Calu3 (cell line): ENCODE measurements around the gene DHX40. TPM values are rescaled to one million over a fixed set of nuclear protein-coding genes. Genes with fewer than 3 reads are reported as not detected.

Experiments
- BruUV-seq: library from RNA; stranded (reverse); fragments of 400-500 nt; replicated peaks from 2 replicates; lab custom pipeline; 2021; lab: Mats Ljungman, UMichigan
- CTCF ChIA-PET: fragments of 300-600 bp; sonication (Branson Sonifier 250); formaldehyde crosslinking; loops from one replicate; lab custom pipeline; 2022; ENCODE audit warnings: antibody characterized with exemption; lab: Charles Lee
- DNase-seq: peaks from one replicate; pipeline ENCODE4 v3.0.0; 2022
- H3K27ac Mint-ChIP-seq: one replicate; pipeline ENCODE4 v1.8.0; 2022; ENCODE audit warnings: mixed read lengths; ENCODE audit not compliant: unreplicated experiment
- H3K27me3 Mint-ChIP-seq: one replicate; pipeline ENCODE4 v1.8.0; 2022; ENCODE audit warnings: mixed read lengths; ENCODE audit not compliant: unreplicated experiment
- H3K36me3 Mint-ChIP-seq: one replicate; pipeline ENCODE4 v1.8.0; 2022; ENCODE audit warnings: mild to moderate bottlenecking, moderate library complexity, mixed read lengths; ENCODE audit not compliant: insufficient read depth, unreplicated experiment
- H3K4me1 Mint-ChIP-seq: one replicate; pipeline ENCODE4 v1.8.0; 2022; ENCODE audit warnings: mild to moderate bottlenecking, low read depth, mixed read lengths; ENCODE audit not compliant: unreplicated experiment
- H3K4me3 Mint-ChIP-seq: one replicate; pipeline ENCODE4 v1.8.0; 2022; ENCODE audit warnings: mild to moderate bottlenecking, low read depth, moderate library complexity, mixed read lengths; ENCODE audit not compliant: unreplicated experiment
- H3K9me3 Mint-ChIP-seq: one replicate; pipeline ENCODE4 v1.8.0; 2022; ENCODE audit warnings: low read depth, mixed read lengths; ENCODE audit not compliant: unreplicated experiment
- intact Hi-C: fragments of 100-400 bp; cut with micrococcal nuclease; formaldehyde crosslinking; loops from one replicate; pipeline ENCODE4 v1.10.0; 2022; ENCODE audit not compliant: unreplicated experiment
- total RNA-seq: library from RNA; stranded (reverse); gene quantifications from 2 replicates; pipeline ENCODE4 v1.2.3, GENCODE V29; 2022
- TF ChIP-seq, protein P1 (sequence below): fragments of 200-600 bp; IDR thresholded peaks from one replicate; pipeline ENCODE4 v1.8.0; 2022; ENCODE audit warnings: antibody characterized with exemption; ENCODE audit not compliant: unreplicated experiment

The DHX40 gene
- total RNA-seq, 1 experiment from 2014 or later: 14.9 TPM

DNA sequence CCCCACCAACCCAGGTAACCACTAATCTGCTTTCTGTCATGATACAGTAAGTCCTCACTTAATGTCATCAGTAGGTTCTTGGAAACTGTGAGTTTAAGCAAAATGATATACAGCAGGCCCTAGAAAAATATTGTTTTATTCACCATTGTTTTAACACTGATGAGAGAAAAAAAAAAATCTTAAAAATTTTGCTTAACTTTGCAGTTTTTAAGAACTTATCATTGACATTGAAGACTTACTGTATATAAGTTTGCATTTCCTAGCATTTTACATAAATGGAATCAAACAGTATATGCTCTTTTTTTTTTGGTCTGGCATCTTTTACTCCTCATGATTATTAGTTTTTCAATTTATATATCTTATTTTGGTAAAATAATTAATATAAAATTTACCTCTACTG lies 34.8 kb downstream of the DHX40 start:
- H3K9me3 Mint-ChIP-seq: no peaks in the 10 kb centered on the region
- no peak for DNase-seq
- no peaks in the 10 kb centered on the region for H3K27me3 Mint-ChIP-seq
- no peaks in the 10 kb centered on the region for H3K36me3 Mint-ChIP-seq
- H3K4me1 Mint-ChIP-seq: no peaks in the 10 kb centered on the region
- CTCF ChIA-PET: interaction anchor here (0.7 kb wide), 1 partner anchor 1578 kb away, joined by 4 read pairs; no protein-coding TSS in a partner anchor
- TF ChIP-seq, protein P1, sequence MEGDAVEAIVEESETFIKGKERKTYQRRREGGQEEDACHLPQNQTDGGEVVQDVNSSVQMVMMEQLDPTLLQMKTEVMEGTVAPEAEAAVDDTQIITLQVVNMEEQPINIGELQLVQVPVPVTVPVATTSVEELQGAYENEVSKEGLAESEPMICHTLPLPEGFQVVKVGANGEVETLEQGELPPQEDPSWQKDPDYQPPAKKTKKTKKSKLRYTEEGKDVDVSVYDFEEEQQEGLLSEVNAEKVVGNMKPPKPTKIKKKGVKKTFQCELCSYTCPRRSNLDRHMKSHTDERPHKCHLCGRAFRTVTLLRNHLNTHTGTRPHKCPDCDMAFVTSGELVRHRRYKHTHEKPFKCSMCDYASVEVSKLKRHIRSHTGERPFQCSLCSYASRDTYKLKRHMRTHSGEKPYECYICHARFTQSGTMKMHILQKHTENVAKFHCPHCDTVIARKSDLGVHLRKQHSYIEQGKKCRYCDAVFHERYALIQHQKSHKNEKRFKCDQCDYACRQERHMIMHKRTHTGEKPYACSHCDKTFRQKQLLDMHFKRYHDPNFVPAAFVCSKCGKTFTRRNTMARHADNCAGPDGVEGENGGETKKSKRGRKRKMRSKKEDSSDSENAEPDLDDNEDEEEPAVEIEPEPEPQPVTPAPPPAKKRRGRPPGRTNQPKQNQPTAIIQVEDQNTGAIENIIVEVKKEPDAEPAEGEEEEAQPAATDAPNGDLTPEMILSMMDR: no peak
- BruUV-seq: no TSS peak
- H3K27ac Mint-ChIP-seq: no peak overlapping the region
- intact Hi-C loops: no loop called here
- no peak overlapping the region for H3K4me3 Mint-ChIP-seq

DNA sequence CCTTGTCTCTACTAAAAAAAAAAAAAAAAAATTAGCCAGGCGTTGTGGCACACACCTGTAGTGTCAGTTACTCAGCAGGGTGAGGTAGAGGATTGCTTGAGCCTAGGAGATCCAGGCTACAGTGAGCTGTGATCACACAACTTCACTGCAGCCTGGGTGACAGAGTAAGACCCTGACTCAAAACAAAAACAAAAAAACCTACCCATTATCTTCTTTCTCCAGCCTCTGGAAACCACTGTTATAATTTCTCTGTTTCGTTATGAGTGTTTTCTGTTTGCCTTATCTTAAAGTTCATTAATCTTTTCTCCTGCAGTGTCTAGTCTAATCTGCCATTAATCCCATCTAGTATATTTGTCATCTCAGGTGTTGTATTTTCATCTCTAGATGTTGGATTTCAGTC lies 35.7 kb downstream of the DHX40 start:
- Mint-ChIP-seq H3K9me3 (no peaks in the 10 kb centered on the region), H3K27ac (no peak overlapping the region), H3K27me3 (no peaks in the 10 kb centered on the region), H3K4me3 (no peak overlapping the region), H3K4me1 (no peaks in the 10 kb centered on the region), H3K36me3 (no peaks in the 10 kb centered on the region)
- no peak for DNase-seq
- TF ChIP-seq, protein P1: no peak
- intact Hi-C loops: no loop called here
- no TSS peak for BruUV-seq
- CTCF ChIA-PET: no interaction called here

DNA sequence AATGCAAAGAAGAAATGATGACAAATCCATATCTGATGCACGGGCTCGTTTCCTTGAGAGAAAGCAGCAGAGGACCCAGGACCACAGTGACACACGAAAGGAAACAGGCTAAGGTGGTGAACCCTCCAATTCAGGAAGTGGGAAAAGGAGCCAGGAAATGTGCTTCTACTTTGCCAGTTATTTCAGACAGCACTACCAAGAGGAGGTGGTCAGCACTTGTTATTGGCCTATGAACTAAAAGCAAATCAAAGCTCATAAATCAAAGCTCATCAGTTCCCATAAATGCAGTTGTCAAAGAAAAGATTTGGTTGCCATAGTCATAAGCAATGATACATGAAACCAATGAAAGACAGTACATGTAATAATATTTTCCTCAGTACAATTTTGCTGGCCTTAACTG lies 41.7 kb downstream of the DHX40 start:
- Mint-ChIP-seq H3K27me3 (no peaks in the 10 kb centered on the region), H3K36me3 (no peaks in the 10 kb centered on the region), H3K9me3 (no peaks in the 10 kb centered on the region), H3K4me3 (no peak overlapping the region), H3K27ac (no peak overlapping the region), H3K4me1 (no peaks in the 10 kb centered on the region)
- CTCF ChIA-PET: no interaction called here
- no peak for DNase-seq
- TF ChIP-seq, protein P1: no peak
- intact Hi-C loops: no loop called here
- no TSS peak for BruUV-seq

DNA sequence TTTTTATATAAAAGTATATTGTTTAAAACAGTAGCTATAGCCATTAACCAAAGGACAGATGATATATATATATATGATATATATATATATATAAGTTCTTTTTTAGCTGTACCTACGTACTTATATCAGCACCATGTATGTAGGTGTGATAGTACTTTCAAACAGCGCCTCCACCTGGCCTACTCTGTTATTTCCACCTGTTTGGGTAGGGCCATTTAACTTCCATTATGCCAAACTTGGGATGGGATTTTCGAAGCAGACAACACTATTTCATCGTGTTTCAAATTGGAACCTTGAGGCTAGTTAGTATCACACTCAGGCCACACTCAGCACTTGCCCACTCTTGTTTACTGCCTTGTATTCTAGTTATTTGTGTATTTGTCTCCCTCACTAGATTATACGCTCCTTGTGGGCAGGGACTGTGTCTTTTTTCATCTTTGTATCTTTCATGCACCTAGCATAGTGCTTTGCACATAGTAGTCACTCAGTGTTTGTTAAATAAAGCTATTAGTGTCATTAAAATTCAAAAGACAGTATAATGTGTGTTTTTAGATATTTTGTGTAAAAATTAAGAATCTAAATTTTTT lies 42.5 kb downstream of the DHX40 start:
- Mint-ChIP-seq H3K27ac (no peak overlapping the region), H3K4me1 (no peaks in the 10 kb centered on the region), H3K36me3 (no peaks in the 10 kb centered on the region), H3K4me3 (no peak overlapping the region), H3K9me3 (no peaks in the 10 kb centered on the region), H3K27me3 (no peaks in the 10 kb centered on the region)
- intact Hi-C loops: no loop called here
- CTCF ChIA-PET: no interaction called here
- TF ChIP-seq, protein P1: no peak
- no TSS peak for BruUV-seq
- DNase-seq: no peak
